CD4-positive, alpha-beta T cell (primary cell): ENCODE measurements around the gene TRIM37. TPM values are rescaled to one million over a fixed set of nuclear protein-coding genes. Genes with fewer than 3 reads are reported as not detected.

Experiments
- ATAC-seq: fragments of 200-7000 bp; cut with Tn5 transposase; one replicate; pipeline ENCODE4 v1.10.0; 2022; ENCODE audit warnings: mild to moderate bottlenecking; ENCODE audit not compliant: poor library complexity
- CTCF ChIA-PET: fragments of 350-600 bp; sonication (Branson Sonifier 250); formaldehyde crosslinking; loops from one replicate; lab custom pipeline; 2021; ENCODE audit warnings: antibody characterized with exemption, inconsistent platforms; lab: Charles Lee
- POLR2A ChIA-PET: fragments of 350-600 bp; sonication (Branson Sonifier 250); formaldehyde crosslinking; loops from one replicate; lab custom pipeline; 2021; ENCODE audit warnings: antibody characterized with exemption, inconsistent platforms; lab: Charles Lee
- DNase-seq, 14 experiments: peaks; one replicate each; pipeline ENCODE4 v3.0.0-alpha.2; 2013 to 2020; ENCODE audit warnings: mixed read lengths in 2 of 14
- H3K27ac ChIP-seq, 2 donors: one replicate each; pipeline versions ENCODE4 v1.5.1 to v1.7.0; 2013; ENCODE audit warnings: low read length in 2 of 2, low read depth in 1 of 2, mild to moderate bottlenecking in 1 of 2
- H3K27me3 ChIP-seq, 2 experiments: 1 replicate in 1 of 2; 2 replicates in 1 of 2; pipeline versions ENCODE4 v1.6.1 to v1.7.0; 2013; ENCODE audit warnings: low read length in 2 of 2, control low read depth in 1 of 2, mild to moderate bottlenecking in 1 of 2, moderate library complexity in 1 of 2; ENCODE audit not compliant: insufficient read depth in 2 of 2, control insufficient read depth in 1 of 2
- H3K36me3 ChIP-seq: one replicate; pipeline ENCODE4 v1.6.1; 2013; ENCODE audit warnings: low read length, control low read depth; ENCODE audit not compliant: insufficient read depth
- H3K4me1 ChIP-seq: one replicate; pipeline ENCODE4 v1.6.1; 2013; ENCODE audit warnings: low read length, control low read depth; ENCODE audit not compliant: insufficient read depth
- H3K4me3 ChIP-seq: one replicate; pipeline ENCODE4 v1.5.1; 2013; ENCODE audit warnings: mild to moderate bottlenecking, low read length, moderate library complexity
- H3K9me3 ChIP-seq, 2 experiments: 1 replicate in 1 of 2; 2 replicates in 1 of 2; pipeline versions ENCODE4 v1.6.1 to v1.7.0; 2013; ENCODE audit warnings: low read length in 2 of 2, mild to moderate bottlenecking in 2 of 2, control low read depth in 1 of 2, moderate library complexity in 1 of 2; ENCODE audit not compliant: control insufficient read depth in 1 of 2, insufficient read depth in 1 of 2
- H3K27ac Mint-ChIP-seq: one replicate; pipeline ENCODE4 v1.8.0; 2020; ENCODE audit warnings: mixed read lengths
- H3K27me3 Mint-ChIP-seq: one replicate; pipeline ENCODE4 v1.8.0; 2021; ENCODE audit warnings: mixed read lengths
- H3K36me3 Mint-ChIP-seq: one replicate; pipeline ENCODE4 v1.8.0; 2021; ENCODE audit warnings: low read depth, mixed read lengths
- H3K4me1 Mint-ChIP-seq: one replicate; pipeline ENCODE4 v1.8.0; 2021; ENCODE audit warnings: low read depth, mixed read lengths
- H3K4me3 Mint-ChIP-seq: one replicate; pipeline ENCODE4 v1.8.0; 2020; ENCODE audit warnings: mild to moderate bottlenecking, mixed read lengths
- H3K9me3 Mint-ChIP-seq: one replicate; pipeline ENCODE4 v1.8.0; 2020; ENCODE audit warnings: mixed read lengths
- CTCF ChIP-seq: fragments of 200-600 bp; IDR thresholded peaks from one replicate; pipeline ENCODE4 v1.8.0; 2022; ENCODE audit warnings: antibody characterized with exemption, mild to moderate bottlenecking
- intact Hi-C, 2 experiments: fragments of 100-400 bp; cut with DNase I in 1 of 2; cut with micrococcal nuclease in 1 of 2; formaldehyde crosslinking; loops; one replicate each; pipeline versions ENCODE4 v1.15.1 to v1.9.0; 2023 to 2025; cut with DNase I, micrococcal nuclease
- total RNA-seq, 174 experiments: library from RNA in 2 of 174; stranded (reverse) in 2 of 174; gene quantifications; one replicate each; pipeline ENCODE4 v1.2.3 and lab custom pipeline; 2021 to 2026

TRIM37 gene
- total RNA-seq, 2 experiments from 2014 or later = 16.8 to 18.0 TPM

- no peak overlapping the region for H3K27ac ChIP-seq
- no peak overlapping the region for H3K4me3 ChIP-seq
- peaks cover 47% of the 10 kb centered on the region for H3K4me1 Mint-ChIP-seq
- ATAC-seq (no peak), DNase-seq (no peak)
- peaks cover 12% of the 10 kb centered on the region for H3K36me3 ChIP-seq
- H3K27ac Mint-ChIP-seq = no peak overlapping the region
- peaks cover 8% of the 10 kb centered on the region for H3K4me1 ChIP-seq
- CTCF ChIA-PET = no interaction called here
- H3K27me3 ChIP-seq = no peaks in the 10 kb centered on the region
- no peak for TF ChIP-seq CTCF
- no peaks in the 10 kb centered on the region for H3K27me3 Mint-ChIP-seq
- no peaks in the 10 kb centered on the region for H3K9me3 ChIP-seq
- no peak overlapping the region for H3K4me3 Mint-ChIP-seq
- intact Hi-C loops = loop anchor here in 1 of 2 experiments (10.0 kb wide), 3 partner anchors 766 to 1294 kb away; partner anchors contain the start of genes RNFT1 and USP32
- H3K36me3 Mint-ChIP-seq = peaks cover 49% of the 10 kb centered on the region
- no peaks in the 10 kb centered on the region for H3K9me3 Mint-ChIP-seq
- POLR2A ChIA-PET = no interaction called here
Observed at GRCh38 chr17:59101178-59101577, 5.5 kb downstream of the TRIM37 start.

- CTCF ChIA-PET = no interaction called here
- DNase-seq (no peak), ATAC-seq (no peak)
- POLR2A ChIA-PET = no interaction called here
- no peaks in the 10 kb centered on the region for H3K27me3 Mint-ChIP-seq
- Histone ChIP-seq H3K36me3 (peaks cover 9% of the 10 kb centered on the region), H3K27me3 (no peaks in the 10 kb centered on the region), H3K9me3 (no peaks in the 10 kb centered on the region), H3K4me1 (no peaks in the 10 kb centered on the region), H3K27ac (no peak overlapping the region), H3K4me3 (no peak overlapping the region)
- no peak for TF ChIP-seq CTCF
- no peak overlapping the region for H3K27ac Mint-ChIP-seq
- H3K36me3 Mint-ChIP-seq = peaks cover 48% of the 10 kb centered on the region
- peaks cover 35% of the 10 kb centered on the region for H3K4me1 Mint-ChIP-seq
- H3K4me3 Mint-ChIP-seq = no peak overlapping the region
- intact Hi-C loops = loop anchor here in 1 of 2 experiments (2.0 kb wide), 1 partner anchor 21 kb away; no protein-coding TSS in a partner anchor
- no peaks in the 10 kb centered on the region for H3K9me3 Mint-ChIP-seq
Observed at GRCh38 chr17:59097876-59098275, 8.8 kb downstream of the TRIM37 start.

DNA sequence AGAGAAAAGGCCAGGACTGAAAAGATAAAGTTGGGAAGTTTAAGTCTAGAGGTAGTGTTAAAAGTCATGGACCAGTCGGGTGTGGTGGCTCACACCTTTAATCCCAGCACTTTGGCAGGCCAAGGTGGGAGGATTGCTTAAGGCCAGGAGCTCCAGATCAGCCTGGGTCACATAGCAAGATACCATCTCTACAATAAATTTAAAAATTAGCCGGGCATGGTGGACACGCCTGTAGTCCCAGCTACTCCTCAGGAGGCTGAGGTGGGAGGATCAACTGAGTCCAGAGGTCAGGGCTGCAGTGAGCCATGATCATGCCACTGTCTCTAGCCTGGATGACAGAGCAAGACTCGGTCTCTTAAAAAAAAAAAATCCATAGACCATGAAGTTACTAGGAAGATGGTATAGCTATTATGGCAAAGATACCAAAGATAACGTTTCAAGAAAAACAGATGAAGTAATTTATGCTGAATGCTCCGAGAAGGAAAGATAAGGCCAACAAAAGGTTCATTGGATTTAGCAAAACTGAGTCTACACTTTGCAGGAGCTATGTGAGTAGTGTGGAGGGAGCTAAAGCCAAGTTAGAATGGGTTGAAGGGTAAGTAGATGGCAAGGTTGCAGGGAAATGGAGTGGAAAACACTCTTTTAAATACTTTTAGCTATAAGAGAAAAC lies 11.7 kb downstream of the TRIM37 start:
- H3K27ac ChIP-seq = no peak overlapping the region
- H3K36me3 ChIP-seq = peaks cover 3% of the 10 kb centered on the region
- H3K27me3 ChIP-seq = no peaks in the 10 kb centered on the region
- ChIA-PET CTCF (no interaction called here), POLR2A (interaction anchor here (0.6 to 1.3 kb wide), 4 partner anchors 11 to 58 kb away, joined by 3 read pairs; no protein-coding TSS in a partner anchor)
- H3K36me3 Mint-ChIP-seq = peaks cover 38% of the 10 kb centered on the region
- H3K9me3 ChIP-seq = no peaks in the 10 kb centered on the region
- no peak overlapping the region for H3K4me3 Mint-ChIP-seq
- ATAC-seq (no peak), DNase-seq (no peak)
- intact Hi-C loops = no loop called here
- H3K4me1 ChIP-seq = no peaks in the 10 kb centered on the region
- no peaks in the 10 kb centered on the region for H3K27me3 Mint-ChIP-seq
- H3K9me3 Mint-ChIP-seq = no peaks in the 10 kb centered on the region
- no peak overlapping the region for H3K27ac Mint-ChIP-seq
- peaks cover 20% of the 10 kb centered on the region for H3K4me1 Mint-ChIP-seq
- no peak for TF ChIP-seq CTCF
- H3K4me3 ChIP-seq = no peak overlapping the region
